ENCODE data around the gene MIPOL1. TPM values are rescaled to one million over a fixed set of nuclear protein-coding genes. Genes with fewer than 3 reads are reported as not detected.
"Not testable (repeated sequence)": the region's sequence is repeated elsewhere in the genome, so short reads cannot be mapped to it uniquely, and the experiment has no call there.

The MIPOL1 gene, protein sequence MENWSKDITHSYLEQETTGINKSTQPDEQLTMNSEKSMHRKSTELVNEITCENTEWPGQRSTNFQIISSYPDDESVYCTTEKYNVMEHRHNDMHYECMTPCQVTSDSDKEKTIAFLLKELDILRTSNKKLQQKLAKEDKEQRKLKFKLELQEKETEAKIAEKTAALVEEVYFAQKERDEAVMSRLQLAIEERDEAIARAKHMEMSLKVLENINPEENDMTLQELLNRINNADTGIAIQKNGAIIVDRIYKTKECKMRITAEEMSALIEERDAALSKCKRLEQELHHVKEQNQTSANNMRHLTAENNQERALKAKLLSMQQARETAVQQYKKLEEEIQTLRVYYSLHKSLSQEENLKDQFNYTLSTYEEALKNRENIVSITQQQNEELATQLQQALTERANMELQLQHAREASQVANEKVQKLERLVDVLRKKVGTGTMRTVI
- total RNA-seq = 8.4 TPM
- long read RNA-seq, full-length matches to known transcripts = 1 of 6 reads
- long read RNA-seq, partial matches to known transcripts = 0 of 6 reads
- long read RNA-seq, other reads (novel, unspliced or antisense) = 5 of 6 reads

- peak; percentile 91 for DNase-seq
- intact Hi-C loops (cut with DNase I) = no loop called here
- ATAC-seq (ENCODE audit: poor library complexity) = peak; percentile 100
These were observed at the start of gene MIPOL1 for GRCh38 chr14:37197421-37198272. TSS of gene MIPOL1 (plus strand) at chr14:37197937. CDS start at chr14:37247889, 49,952 bp downstream.

DNA sequence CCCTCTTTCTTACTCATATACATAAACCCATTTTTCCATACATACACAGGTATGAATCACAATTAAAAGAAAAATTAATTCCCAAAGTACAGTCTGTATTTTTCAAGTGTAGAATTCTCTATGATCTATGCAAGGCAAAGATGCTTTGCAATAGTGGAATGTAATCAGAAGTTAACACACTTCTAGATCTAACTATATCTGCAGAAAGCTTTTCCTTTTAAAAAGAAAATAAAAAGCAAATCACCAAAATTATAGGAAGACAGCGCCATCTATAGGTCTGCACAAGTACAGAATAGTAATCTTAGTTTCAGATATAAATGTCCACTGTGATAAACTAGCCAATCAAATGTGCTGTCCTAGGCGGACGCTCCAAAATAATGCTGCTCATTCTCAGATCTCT is 47.3 kb upstream of the MIPOL1 start:
- ATAC-seq (ENCODE audit: poor library complexity) = no peak
- intact Hi-C loops (cut with DNase I) = loop anchor here (10.0 kb wide), 1 partner anchor 596 kb away; no protein-coding TSS in a partner anchor
- DNase-seq = no peak

DNA sequence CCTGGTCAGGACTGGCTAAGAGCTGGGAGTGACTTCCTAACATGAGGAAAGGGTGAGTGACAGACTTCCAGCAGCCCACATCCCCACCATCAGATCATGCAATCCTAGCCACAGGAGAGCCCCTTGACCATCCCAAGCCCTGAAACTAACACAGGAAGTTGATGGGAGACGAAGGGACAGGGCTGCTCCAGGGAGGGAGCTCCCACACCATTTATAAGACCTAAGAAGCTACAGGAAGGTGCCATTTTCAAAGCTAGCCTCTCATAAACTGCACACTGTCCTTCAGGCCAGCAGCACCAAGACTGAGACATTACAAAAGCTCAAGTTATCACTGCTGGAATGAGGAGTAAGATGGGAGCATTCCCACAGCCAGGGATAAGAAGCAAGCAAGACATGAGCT is 44.7 kb upstream of the MIPOL1 start:
- DNase-seq = no peak
- intact Hi-C loops (cut with DNase I) = loop anchor here (10.0 kb wide), 1 partner anchor 598 kb away; no protein-coding TSS in a partner anchor
- no peak for ATAC-seq (ENCODE audit: poor library complexity)

GRCh38 chr14:37153483-37153882 is 44.3 kb upstream of the MIPOL1 start:
- intact Hi-C loops (cut with DNase I) = loop anchor here (10.0 kb wide), 1 partner anchor 599 kb away; no protein-coding TSS in a partner anchor
- ATAC-seq (ENCODE audit: poor library complexity) (no peak), DNase-seq (no peak)

DNA sequence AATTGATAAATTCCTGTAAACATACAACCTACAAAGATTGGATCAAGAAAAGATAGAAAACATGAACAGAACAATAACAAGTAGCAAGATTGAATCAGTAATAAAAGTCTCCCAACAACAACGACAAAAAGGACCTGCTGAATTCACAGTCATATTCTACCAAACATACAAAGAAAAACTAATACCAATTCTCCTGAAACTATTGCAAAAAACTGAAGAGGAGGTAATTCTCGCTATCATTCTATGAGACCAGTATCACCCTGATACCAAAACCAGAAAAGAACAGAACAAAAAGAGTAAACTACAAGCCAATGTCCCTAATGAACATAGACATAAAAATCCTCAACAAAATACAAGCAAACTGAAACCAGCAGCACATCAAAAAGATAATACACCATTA is 39.8 kb upstream of the MIPOL1 start:
- ATAC-seq (ENCODE audit: poor library complexity) = no peak
- intact Hi-C loops (cut with DNase I) = loop anchor here (10.0 kb wide), 1 partner anchor 603 kb away; no protein-coding TSS in a partner anchor
- DNase-seq = no peak

- DNase-seq; intact Hi-C loops (cut with DNase I); ATAC-seq (ENCODE audit: poor library complexity): not testable (repeated sequence)
These were observed 35.4 kb upstream of the MIPOL1 start for GRCh38 chr14:37162307-37162706.

GRCh38 chr14:37165794-37166193 is 31.9 kb upstream of the MIPOL1 start:
- no peak for ATAC-seq (ENCODE audit: poor library complexity)
- DNase-seq = no peak
- intact Hi-C loops (cut with DNase I) = no loop called here

- ATAC-seq (ENCODE audit: poor library complexity) = no peak
- DNase-seq = no peak
- intact Hi-C loops (cut with DNase I) = no loop called here
These were observed 30.3 kb upstream of the MIPOL1 start for GRCh38 chr14:37167151-37168047.

DNA sequence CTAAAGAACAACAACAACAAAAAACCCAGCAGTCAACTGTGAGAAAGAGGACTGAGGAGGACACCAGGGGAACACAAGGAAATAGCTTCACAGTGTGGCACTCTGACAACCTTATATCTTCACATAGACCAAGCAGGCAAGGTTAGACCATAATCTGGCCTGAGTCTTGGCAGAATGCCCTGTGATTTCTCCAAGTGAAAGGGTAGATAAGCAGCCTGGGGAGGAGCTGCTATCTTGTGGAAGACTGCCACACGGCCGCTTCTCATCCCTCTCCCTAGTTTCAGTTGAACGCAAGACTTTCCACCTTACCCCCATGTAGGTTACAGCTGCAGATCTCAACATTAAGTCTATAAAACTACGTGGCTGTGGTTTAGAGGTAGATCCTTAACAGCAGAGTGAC is 29.0 kb upstream of the MIPOL1 start:
- DNase-seq (no peak), ATAC-seq (ENCODE audit: poor library complexity) (no peak)
- intact Hi-C loops (cut with DNase I) = no loop called here

- intact Hi-C loops (cut with DNase I) = no loop called here
- DNase-seq = no peak
- ATAC-seq (ENCODE audit: poor library complexity) = no peak
These were observed 27.5 kb upstream of the MIPOL1 start for GRCh38 chr14:37170237-37170636.

GRCh38 chr14:37170993-37171392 is 26.7 kb upstream of the MIPOL1 start:
- DNase-seq = no peak

GRCh38 chr14:37171678-37172023 is 26.1 kb upstream of the MIPOL1 start:
- DNase-seq = no peak
- peak; percentile 19 for ATAC-seq (ENCODE audit: poor library complexity)
- intact Hi-C loops (cut with DNase I) = no loop called here

More at GRCh38 chr14:37170993-37171392, 26.7 kb upstream of the MIPOL1 start:
- intact Hi-C loops (cut with DNase I) = no loop called here
- ATAC-seq (ENCODE audit: poor library complexity) = no peak

DNA sequence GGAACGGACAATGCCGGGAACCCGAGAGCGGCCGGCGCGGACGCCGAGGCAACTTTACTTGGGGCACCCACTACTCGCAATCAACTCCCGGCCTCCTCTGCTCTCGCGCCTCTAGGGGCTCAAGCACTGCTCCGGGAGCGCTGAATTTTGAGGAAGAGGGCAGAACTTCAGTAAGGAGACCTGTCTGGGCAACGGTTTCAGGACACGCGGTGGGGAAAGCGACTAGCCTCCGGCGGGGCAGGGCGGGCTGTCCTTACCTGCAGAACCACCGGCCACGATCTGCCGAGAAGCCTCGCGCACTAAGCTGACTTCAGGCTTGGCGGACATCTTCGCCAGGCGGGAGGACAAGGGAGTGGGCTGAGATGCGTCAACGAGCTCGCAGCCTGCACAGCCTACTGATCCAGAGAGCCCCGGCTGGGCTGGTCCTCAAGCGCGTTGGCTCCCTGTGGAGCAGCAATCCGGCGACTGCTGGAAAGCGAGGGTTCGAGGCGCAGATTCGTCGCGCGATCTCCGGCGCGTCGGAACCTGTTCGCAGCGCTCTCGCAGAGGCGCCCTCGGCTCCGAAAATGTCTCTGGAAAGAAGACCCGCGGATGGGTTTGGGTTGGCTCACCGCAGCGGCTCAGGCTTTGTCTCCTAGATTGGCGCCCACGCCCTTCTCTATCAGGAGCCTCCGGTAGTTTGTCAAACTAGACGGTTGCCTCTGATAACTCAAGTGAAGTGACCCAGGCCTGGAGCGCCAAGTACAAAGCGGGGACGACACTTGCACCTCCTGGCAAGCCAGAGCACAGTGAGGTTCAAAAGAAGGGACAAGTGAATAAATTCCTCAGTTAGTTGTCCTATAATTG is 25.5 kb upstream of the MIPOL1 start, which contains the start of gene SLC25A21:
Gene SLC25A21, minus strand, starts transcription at position 583 of the 846 bp plus-strand sequence.
- intact Hi-C loops (cut with DNase I) = no loop called here
- DNase-seq = peak; percentile 81
- peak; percentile 99 for ATAC-seq (ENCODE audit: poor library complexity)

- intact Hi-C loops (cut with DNase I) = no loop called here
- DNase-seq = no peak
- ATAC-seq (ENCODE audit: poor library complexity) = no peak
These were observed 24.7 kb upstream of the MIPOL1 start for GRCh38 chr14:37172936-37173614.

DNA sequence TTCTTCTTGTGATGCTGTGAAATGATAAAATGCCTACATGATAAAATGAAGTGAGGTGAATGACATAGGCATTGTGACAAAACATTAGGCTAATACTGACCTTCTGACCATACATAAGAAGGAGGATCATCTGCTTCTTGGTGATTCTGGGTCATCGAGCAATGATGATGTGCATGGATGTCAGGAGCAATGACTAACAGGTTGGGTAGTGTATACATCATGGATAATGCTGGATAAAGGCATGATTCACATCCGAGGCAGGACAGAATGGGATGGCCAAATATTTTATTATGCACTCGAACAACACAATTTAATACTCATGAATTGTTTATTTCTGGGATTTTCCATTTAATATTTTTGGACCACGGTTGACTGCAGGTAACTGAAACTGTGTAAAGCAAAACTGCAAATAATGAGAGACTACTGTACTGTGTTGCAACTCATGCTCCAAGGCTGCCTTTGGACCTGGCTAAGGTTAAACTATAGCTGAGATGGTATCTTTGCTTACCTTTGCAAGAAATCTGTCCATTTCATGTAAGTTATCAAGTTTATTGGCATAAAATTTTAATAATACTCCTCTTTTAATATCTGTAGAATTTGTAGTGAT is 17.7 kb upstream of the MIPOL1 start:
- intact Hi-C loops (cut with DNase I) = no loop called here
- DNase-seq = no peak
- ATAC-seq (ENCODE audit: poor library complexity) = no peak

GRCh38 chr14:37180886-37181285 is 16.9 kb upstream of the MIPOL1 start:
- intact Hi-C loops (cut with DNase I); ATAC-seq (ENCODE audit: poor library complexity); DNase-seq: not testable (repeated sequence)

All from Right ventricle myocardium superior (tissue), 1 donor.